Measurements from ENCODE around the gene YWHAG.

Gene YWHAG

DNA sequence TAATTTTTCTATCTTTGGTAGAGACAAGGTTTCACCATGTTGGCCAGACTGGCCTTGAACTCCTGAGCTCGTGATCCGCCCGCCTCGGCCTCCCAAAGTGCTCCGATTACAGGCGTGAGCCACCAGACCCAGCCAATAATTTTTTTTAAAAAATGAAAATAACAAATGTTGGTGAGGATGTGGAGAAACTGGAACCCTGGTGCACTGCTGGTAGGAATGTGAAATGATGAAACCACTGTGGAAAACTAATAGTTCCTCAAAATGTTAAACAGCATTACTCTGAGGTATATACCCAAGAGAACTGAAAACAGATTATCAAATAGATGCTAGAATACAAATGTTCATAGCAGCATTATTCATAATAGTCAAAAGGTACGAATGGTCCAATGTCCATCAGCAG, 23.0 kb upstream of the YWHAG start:
- H3K27me3 ChIP-seq (ENCODE audit: insufficient read depth, low read length, poor library complexity, severe bottlenecking) = no peaks in the 10 kb centered on the region
- no peak overlapping the region for H3K4me3 ChIP-seq (ENCODE audit: low read length, poor library complexity, severe bottlenecking)
- TF ChIP-seq, protein P1, sequence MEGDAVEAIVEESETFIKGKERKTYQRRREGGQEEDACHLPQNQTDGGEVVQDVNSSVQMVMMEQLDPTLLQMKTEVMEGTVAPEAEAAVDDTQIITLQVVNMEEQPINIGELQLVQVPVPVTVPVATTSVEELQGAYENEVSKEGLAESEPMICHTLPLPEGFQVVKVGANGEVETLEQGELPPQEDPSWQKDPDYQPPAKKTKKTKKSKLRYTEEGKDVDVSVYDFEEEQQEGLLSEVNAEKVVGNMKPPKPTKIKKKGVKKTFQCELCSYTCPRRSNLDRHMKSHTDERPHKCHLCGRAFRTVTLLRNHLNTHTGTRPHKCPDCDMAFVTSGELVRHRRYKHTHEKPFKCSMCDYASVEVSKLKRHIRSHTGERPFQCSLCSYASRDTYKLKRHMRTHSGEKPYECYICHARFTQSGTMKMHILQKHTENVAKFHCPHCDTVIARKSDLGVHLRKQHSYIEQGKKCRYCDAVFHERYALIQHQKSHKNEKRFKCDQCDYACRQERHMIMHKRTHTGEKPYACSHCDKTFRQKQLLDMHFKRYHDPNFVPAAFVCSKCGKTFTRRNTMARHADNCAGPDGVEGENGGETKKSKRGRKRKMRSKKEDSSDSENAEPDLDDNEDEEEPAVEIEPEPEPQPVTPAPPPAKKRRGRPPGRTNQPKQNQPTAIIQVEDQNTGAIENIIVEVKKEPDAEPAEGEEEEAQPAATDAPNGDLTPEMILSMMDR (conservative IDR thresholded peaks at IDR 0.05; ENCODE audit: low read length) = no peak
- TF ChIP-seq EZH2phosphoT487 (IDR thresholded peaks at IDR 0.05; ENCODE audit: borderline replicate concordance) = no peak
- no peaks in the 10 kb centered on the region for H3K4me1 ChIP-seq (ENCODE audit: insufficient read depth, low read length, poor library complexity, severe bottlenecking)
- H3K36me3 ChIP-seq (ENCODE audit: insufficient read depth, low read length) = no peaks in the 10 kb centered on the region
- no peaks in the 10 kb centered on the region for H3K79me2 ChIP-seq (ENCODE audit: insufficient read depth, low read length)
- H2AFZ ChIP-seq (ENCODE audit: low read length) = no peak overlapping the region
- no peaks in the 10 kb centered on the region for H3K9me2 ChIP-seq (replicated peaks; ENCODE audit: low read depth, low read length)
- no peaks in the 10 kb centered on the region for H3K9me3 ChIP-seq (ENCODE audit: insufficient read depth, low read depth, low read length)
- no peak overlapping the region for H3K9ac ChIP-seq (ENCODE audit: low read depth, low read length, poor library complexity, severe bottlenecking)
- H4K20me1 ChIP-seq (ENCODE audit: insufficient read depth, low read length, poor library complexity, severe bottlenecking) = no peaks in the 10 kb centered on the region
- H3K4me2 ChIP-seq (ENCODE audit: low read depth, low read length, poor library complexity, severe bottlenecking) = no peak overlapping the region
- H3F3A ChIP-seq (ENCODE audit: low read depth) = no peaks in the 10 kb centered on the region

GRCh38 chr7:76380623-76380966, 21.8 kb upstream of the YWHAG start:
- no peaks in the 10 kb centered on the region for H3K4me1 ChIP-seq (ENCODE audit: insufficient read depth, low read length, poor library complexity, severe bottlenecking)
- TF ChIP-seq, protein P1 (conservative IDR thresholded peaks at IDR 0.05; ENCODE audit: low read length) = no peak
- TF ChIP-seq EZH2phosphoT487 (IDR thresholded peaks at IDR 0.05; ENCODE audit: borderline replicate concordance) = no peak
- peak overlapping the region; percentile 52 for H3K4me3 ChIP-seq (ENCODE audit: low read length, poor library complexity, severe bottlenecking)
- no peaks in the 10 kb centered on the region for H3K9me2 ChIP-seq (replicated peaks; ENCODE audit: low read depth, low read length)
- H3K4me2 ChIP-seq (ENCODE audit: low read depth, low read length, poor library complexity, severe bottlenecking) = peak overlapping the region; percentile 41
- no peaks in the 10 kb centered on the region for H3F3A ChIP-seq (ENCODE audit: low read depth)
- no peaks in the 10 kb centered on the region for H4K20me1 ChIP-seq (ENCODE audit: insufficient read depth, low read length, poor library complexity, severe bottlenecking)
- H3K79me2 ChIP-seq (ENCODE audit: insufficient read depth, low read length) = no peaks in the 10 kb centered on the region
- no peaks in the 10 kb centered on the region for H3K36me3 ChIP-seq (ENCODE audit: insufficient read depth, low read length)
- H3K9ac ChIP-seq (ENCODE audit: low read depth, low read length, poor library complexity, severe bottlenecking) = no peak overlapping the region
- H3K27me3 ChIP-seq (ENCODE audit: insufficient read depth, low read length, poor library complexity, severe bottlenecking) = no peaks in the 10 kb centered on the region
- no peaks in the 10 kb centered on the region for H3K9me3 ChIP-seq (ENCODE audit: insufficient read depth, low read depth, low read length)
- peak overlapping the region; percentile 86; the same call in 1 of the 2 replicates for H2AFZ ChIP-seq (ENCODE audit: low read length)

DNA sequence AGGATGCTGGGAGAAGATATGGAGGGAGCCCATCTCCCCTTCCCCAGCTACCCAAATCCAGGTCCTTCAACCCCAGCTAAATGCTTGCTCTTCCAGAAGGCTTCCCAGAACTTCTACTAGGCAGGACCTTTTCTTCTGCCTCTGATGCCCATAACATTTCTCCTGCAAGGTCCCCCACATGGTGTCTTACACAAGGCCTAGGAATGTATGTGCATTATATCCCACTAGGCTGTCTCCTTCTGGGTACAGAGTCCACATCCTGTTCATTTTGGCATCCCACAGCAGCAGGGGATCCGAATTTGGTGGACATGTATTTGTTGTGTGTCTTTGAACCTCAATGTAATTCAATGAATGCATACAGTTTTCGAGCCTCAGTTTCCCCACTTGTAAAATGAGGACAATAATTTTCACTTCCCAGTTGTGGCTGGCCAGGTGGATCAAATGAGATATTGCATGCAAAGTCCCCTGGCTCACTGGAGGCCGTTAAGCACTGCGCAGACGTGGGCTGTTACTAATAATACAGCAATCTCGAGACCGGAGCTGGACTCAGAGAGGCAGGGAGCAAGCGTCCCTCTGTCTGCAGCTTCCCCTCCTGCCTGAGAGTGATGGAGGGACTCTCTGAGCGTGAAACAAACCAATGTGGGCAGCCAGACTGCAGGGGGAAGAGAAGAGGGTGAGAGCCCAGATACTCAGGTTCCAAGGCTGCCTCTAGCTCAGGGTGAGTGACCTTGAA, 18.6 kb upstream of the YWHAG start:
- Histone ChIP-seq H3K36me3 (ENCODE audit: insufficient read depth, low read length) (no peaks in the 10 kb centered on the region), H3F3A (ENCODE audit: low read depth) (no peaks in the 10 kb centered on the region), H3K27me3 (ENCODE audit: insufficient read depth, low read length, poor library complexity, severe bottlenecking) (no peaks in the 10 kb centered on the region), H3K4me1 (ENCODE audit: insufficient read depth, low read length, poor library complexity, severe bottlenecking) (no peaks in the 10 kb centered on the region), H3K4me3 (ENCODE audit: low read length, poor library complexity, severe bottlenecking) (no peak overlapping the region), H2AFZ (ENCODE audit: low read length) (no peak overlapping the region), H4K20me1 (ENCODE audit: insufficient read depth, low read length, poor library complexity, severe bottlenecking) (no peaks in the 10 kb centered on the region), H3K4me2 (ENCODE audit: low read depth, low read length, poor library complexity, severe bottlenecking) (no peak overlapping the region), H3K9ac (ENCODE audit: low read depth, low read length, poor library complexity, severe bottlenecking) (no peak overlapping the region), H3K9me2 (replicated peaks; ENCODE audit: low read depth, low read length) (no peaks in the 10 kb centered on the region), H3K79me2 (ENCODE audit: insufficient read depth, low read length) (no peaks in the 10 kb centered on the region), H3K9me3 (ENCODE audit: insufficient read depth, low read depth, low read length) (no peaks in the 10 kb centered on the region)
- TF ChIP-seq EZH2phosphoT487 (IDR thresholded peaks at IDR 0.05; ENCODE audit: borderline replicate concordance) = no peak
- TF ChIP-seq, protein P1 (conservative IDR thresholded peaks at IDR 0.05; ENCODE audit: low read length) = no peak
